HL-60 (cell line): ENCODE measurements around the gene CTNNBIP1.
A peak's percentile ranks its signal among the peaks of the same experiment; 100 is the strongest.

Experiments used
- DNase-seq, 2 experiments: peaks; one replicate each; pipeline ENCODE4 v3.0.0-alpha.2; 2010 to 2020; ENCODE audit warnings: low read depth in 1 of 2, low spot score in 1 of 2
- H3K27ac ChIP-seq: fragments of 250-450 bp; sonication (Bioruptor Pico); replicated peaks from 2 replicates; pipeline ENCODE4 v1.5.1; 2020; ENCODE audit warnings: mild to moderate bottlenecking, moderate library complexity
- H3K27me3 ChIP-seq: fragments of 250-450 bp; sonication (Bioruptor Pico); 2 replicates; pipeline ENCODE4 v1.5.1; 2021; ENCODE audit warnings: mild to moderate bottlenecking, moderate library complexity; ENCODE audit not compliant: insufficient read depth, poor library complexity, severe bottlenecking
- H3K4me3 ChIP-seq: replicated peaks from 2 replicates; pipeline ENCODE4 v1.5.1; 2011; ENCODE audit warnings: mild to moderate bottlenecking, control low read depth, low read length; ENCODE audit not compliant: insufficient read depth
- GABPA ChIP-seq: IDR thresholded peaks from 2 replicates; pipeline ENCODE4 v1.6.1; 2012; ENCODE audit warnings: low read depth
- POLR2AphosphoS5 ChIP-seq: IDR thresholded peaks from 2 replicates; pipeline ENCODE4 v1.6.1; 2012; ENCODE audit warnings: low read depth
- SPI1 ChIP-seq: IDR thresholded peaks from 2 replicates; pipeline ENCODE4 v1.6.1; 2012; ENCODE audit warnings: low read depth, mild to moderate bottlenecking, borderline replicate concordance
- long read RNA-seq: library from polyadenylated mRNA; unstranded; transcript quantifications from one replicate; pipeline ENCODE4 v2.0.0, GENCODE V29; 2020
- TF ChIP-seq, protein P1 (sequence below): IDR thresholded peaks from 2 replicates; pipeline ENCODE4 v1.6.1; 2012; ENCODE audit warnings: low read depth; ENCODE audit not compliant: insufficient replicate concordance
- TF ChIP-seq, protein P2 (sequence below): IDR thresholded peaks from one replicate; pipeline ENCODE4 v1.5.1; 2011; ENCODE audit warnings: low read length, control low read depth, inconsistent platforms; ENCODE audit not compliant: insufficient read depth

The CTNNBIP1 gene
- long read RNA-seq, partial matches to known transcripts = 1 of 19 reads
- long read RNA-seq, other reads (novel, unspliced or antisense) = 13 of 19 reads

DNA sequence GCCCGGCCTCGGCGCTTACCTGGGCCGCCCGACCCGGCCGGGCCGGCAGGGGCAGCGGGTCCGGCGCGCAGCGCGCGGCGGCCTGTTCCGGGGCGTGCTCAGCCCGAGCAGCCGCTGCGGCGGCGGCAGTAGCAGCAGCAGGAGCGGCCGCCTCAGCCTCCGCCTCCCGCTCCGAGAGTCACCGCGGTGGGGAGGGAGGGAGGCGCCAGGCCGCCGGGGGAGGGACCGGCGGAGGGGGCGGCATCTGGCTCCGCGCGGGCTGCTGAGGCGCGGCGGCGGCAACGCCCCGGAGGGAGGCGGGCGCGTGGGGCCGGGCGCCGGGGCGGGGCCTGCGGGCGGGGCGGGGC lies at the start of gene CTNNBIP1:
CTNNBIP1 (minus strand) TSS at position 194 of the 347 bp plus-strand sequence. CDS start 38,205 bp downstream, outside the sequence.
- no peak for DNase-seq
- TF ChIP-seq, protein P1, sequence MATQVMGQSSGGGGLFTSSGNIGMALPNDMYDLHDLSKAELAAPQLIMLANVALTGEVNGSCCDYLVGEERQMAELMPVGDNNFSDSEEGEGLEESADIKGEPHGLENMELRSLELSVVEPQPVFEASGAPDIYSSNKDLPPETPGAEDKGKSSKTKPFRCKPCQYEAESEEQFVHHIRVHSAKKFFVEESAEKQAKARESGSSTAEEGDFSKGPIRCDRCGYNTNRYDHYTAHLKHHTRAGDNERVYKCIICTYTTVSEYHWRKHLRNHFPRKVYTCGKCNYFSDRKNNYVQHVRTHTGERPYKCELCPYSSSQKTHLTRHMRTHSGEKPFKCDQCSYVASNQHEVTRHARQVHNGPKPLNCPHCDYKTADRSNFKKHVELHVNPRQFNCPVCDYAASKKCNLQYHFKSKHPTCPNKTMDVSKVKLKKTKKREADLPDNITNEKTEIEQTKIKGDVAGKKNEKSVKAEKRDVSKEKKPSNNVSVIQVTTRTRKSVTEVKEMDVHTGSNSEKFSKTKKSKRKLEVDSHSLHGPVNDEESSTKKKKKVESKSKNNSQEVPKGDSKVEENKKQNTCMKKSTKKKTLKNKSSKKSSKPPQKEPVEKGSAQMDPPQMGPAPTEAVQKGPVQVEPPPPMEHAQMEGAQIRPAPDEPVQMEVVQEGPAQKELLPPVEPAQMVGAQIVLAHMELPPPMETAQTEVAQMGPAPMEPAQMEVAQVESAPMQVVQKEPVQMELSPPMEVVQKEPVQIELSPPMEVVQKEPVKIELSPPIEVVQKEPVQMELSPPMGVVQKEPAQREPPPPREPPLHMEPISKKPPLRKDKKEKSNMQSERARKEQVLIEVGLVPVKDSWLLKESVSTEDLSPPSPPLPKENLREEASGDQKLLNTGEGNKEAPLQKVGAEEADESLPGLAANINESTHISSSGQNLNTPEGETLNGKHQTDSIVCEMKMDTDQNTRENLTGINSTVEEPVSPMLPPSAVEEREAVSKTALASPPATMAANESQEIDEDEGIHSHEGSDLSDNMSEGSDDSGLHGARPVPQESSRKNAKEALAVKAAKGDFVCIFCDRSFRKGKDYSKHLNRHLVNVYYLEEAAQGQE = no peak
- no peak for TF ChIP-seq SPI1
- TF ChIP-seq POLR2AphosphoS5 = no peak
- no peak for TF ChIP-seq GABPA
- TF ChIP-seq, protein P2, sequence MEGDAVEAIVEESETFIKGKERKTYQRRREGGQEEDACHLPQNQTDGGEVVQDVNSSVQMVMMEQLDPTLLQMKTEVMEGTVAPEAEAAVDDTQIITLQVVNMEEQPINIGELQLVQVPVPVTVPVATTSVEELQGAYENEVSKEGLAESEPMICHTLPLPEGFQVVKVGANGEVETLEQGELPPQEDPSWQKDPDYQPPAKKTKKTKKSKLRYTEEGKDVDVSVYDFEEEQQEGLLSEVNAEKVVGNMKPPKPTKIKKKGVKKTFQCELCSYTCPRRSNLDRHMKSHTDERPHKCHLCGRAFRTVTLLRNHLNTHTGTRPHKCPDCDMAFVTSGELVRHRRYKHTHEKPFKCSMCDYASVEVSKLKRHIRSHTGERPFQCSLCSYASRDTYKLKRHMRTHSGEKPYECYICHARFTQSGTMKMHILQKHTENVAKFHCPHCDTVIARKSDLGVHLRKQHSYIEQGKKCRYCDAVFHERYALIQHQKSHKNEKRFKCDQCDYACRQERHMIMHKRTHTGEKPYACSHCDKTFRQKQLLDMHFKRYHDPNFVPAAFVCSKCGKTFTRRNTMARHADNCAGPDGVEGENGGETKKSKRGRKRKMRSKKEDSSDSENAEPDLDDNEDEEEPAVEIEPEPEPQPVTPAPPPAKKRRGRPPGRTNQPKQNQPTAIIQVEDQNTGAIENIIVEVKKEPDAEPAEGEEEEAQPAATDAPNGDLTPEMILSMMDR = no peak
- Histone ChIP-seq H3K27ac (peak within 1 kb of the TSS; percentile 90), H3K27me3 (no peaks in the 10 kb centered on the region), H3K4me3 (peak within 1 kb of the TSS; percentile 86)

- Histone ChIP-seq H3K4me3 (no peak overlapping the region), H3K27ac (no peak overlapping the region), H3K27me3 (no peaks in the 10 kb centered on the region)
- TF ChIP-seq GABPA (no peak), SPI1 (no peak), POLR2AphosphoS5 (no peak)
- TF ChIP-seq, protein P2 = no peak
- TF ChIP-seq, protein P1 = no peak
- DNase-seq = no peak
These were observed 47.7 kb upstream of the CTNNBIP1 start for GRCh38 chr1:9957726-9958125.

GRCh38 chr1:9946315-9946714 lies 36.2 kb upstream of the CTNNBIP1 start:
- TF ChIP-seq POLR2AphosphoS5 (no peak), GABPA (no peak), SPI1 (no peak)
- TF ChIP-seq, protein P2 = no peak
- TF ChIP-seq, protein P1 = no peak
- Histone ChIP-seq H3K4me3 (no peak overlapping the region), H3K27me3 (no peaks in the 10 kb centered on the region), H3K27ac (no peak overlapping the region)
- DNase-seq = no peak
